Stimulated activated naive CD8-positive, alpha-beta T cell treated with anti-CD3 and anti-CD28 coated beads, Interleukin-15, Interleukin-2, amounts not matched to agents 100 ng/mL and 50 ng/mL, for 24 hours (primary cell): ENCODE results near the gene FAM20C.

Experiments used
- H3K27ac Mint-ChIP-seq: one replicate; pipeline ENCODE4 v1.8.0; 2021; ENCODE audit warnings: mild to moderate bottlenecking, mixed read lengths
- H3K27me3 Mint-ChIP-seq: one replicate; pipeline ENCODE4 v1.8.0; 2021; ENCODE audit warnings: mixed read lengths
- H3K36me3 Mint-ChIP-seq: one replicate; pipeline ENCODE4 v1.8.0; 2021; ENCODE audit warnings: low read depth, mixed read lengths
- H3K4me1 Mint-ChIP-seq: one replicate; pipeline ENCODE4 v1.8.0; 2021; ENCODE audit warnings: low read depth, mixed read lengths
- H3K4me3 Mint-ChIP-seq: one replicate; pipeline ENCODE4 v1.8.0; 2021; ENCODE audit warnings: mild to moderate bottlenecking, mixed read lengths
- H3K9me3 Mint-ChIP-seq: one replicate; pipeline ENCODE4 v1.8.0; 2021; ENCODE audit warnings: mixed read lengths

FAM20C gene

GRCh38 chr7:271266-272107 is 79.1 kb downstream of the FAM20C start:
- Mint-ChIP-seq H3K27me3 (no peaks in the 10 kb centered on the region), H3K27ac (no peak overlapping the region), H3K4me3 (no peak overlapping the region), H3K36me3 (no peaks in the 10 kb centered on the region), H3K4me1 (no peaks in the 10 kb centered on the region), H3K9me3 (peaks cover 24% of the 10 kb centered on the region)

GRCh38 chr7:272108-272615 is 79.8 kb downstream of the FAM20C start:
- Mint-ChIP-seq H3K36me3 (no peaks in the 10 kb centered on the region), H3K27ac (no peak overlapping the region), H3K9me3 (peaks cover 24% of the 10 kb centered on the region), H3K4me1 (no peaks in the 10 kb centered on the region), H3K4me3 (no peak overlapping the region), H3K27me3 (no peaks in the 10 kb centered on the region)

GRCh38 chr7:272631-273030 is 80.3 kb downstream of the FAM20C start:
- no peaks in the 10 kb centered on the region for H3K4me1 Mint-ChIP-seq
- H3K27me3 Mint-ChIP-seq = no peaks in the 10 kb centered on the region
- no peak overlapping the region for H3K27ac Mint-ChIP-seq
- H3K9me3 Mint-ChIP-seq = peaks cover 24% of the 10 kb centered on the region
- H3K4me3 Mint-ChIP-seq = no peak overlapping the region
- no peaks in the 10 kb centered on the region for H3K36me3 Mint-ChIP-seq

GRCh38 chr7:273327-273726 is 81.0 kb downstream of the FAM20C start:
- no peaks in the 10 kb centered on the region for H3K36me3 Mint-ChIP-seq
- no peaks in the 10 kb centered on the region for H3K4me1 Mint-ChIP-seq
- H3K27me3 Mint-ChIP-seq = no peaks in the 10 kb centered on the region
- no peak overlapping the region for H3K4me3 Mint-ChIP-seq
- H3K27ac Mint-ChIP-seq = no peak overlapping the region
- H3K9me3 Mint-ChIP-seq = peaks cover 24% of the 10 kb centered on the region

GRCh38 chr7:274266-274665 is 81.9 kb downstream of the FAM20C start:
- no peak overlapping the region for H3K27ac Mint-ChIP-seq
- no peaks in the 10 kb centered on the region for H3K36me3 Mint-ChIP-seq
- H3K4me3 Mint-ChIP-seq = no peak overlapping the region
- no peaks in the 10 kb centered on the region for H3K27me3 Mint-ChIP-seq
- H3K4me1 Mint-ChIP-seq = no peaks in the 10 kb centered on the region
- H3K9me3 Mint-ChIP-seq = peaks cover 24% of the 10 kb centered on the region

- Mint-ChIP-seq H3K4me1 (no peaks in the 10 kb centered on the region), H3K27me3 (peaks cover 9% of the 10 kb centered on the region), H3K36me3 (no peaks in the 10 kb centered on the region), H3K9me3 (peaks cover 24% of the 10 kb centered on the region), H3K4me3 (no peak overlapping the region), H3K27ac (no peak overlapping the region)
These were observed 84.0 kb downstream of the FAM20C start for GRCh38 chr7:276230-276835.

- Mint-ChIP-seq H3K27me3 (peaks cover 12% of the 10 kb centered on the region), H3K9me3 (peaks cover 24% of the 10 kb centered on the region), H3K36me3 (no peaks in the 10 kb centered on the region), H3K4me1 (no peaks in the 10 kb centered on the region), H3K27ac (no peak overlapping the region), H3K4me3 (no peak overlapping the region)
These were observed 84.9 kb downstream of the FAM20C start for GRCh38 chr7:277228-277627.

- Mint-ChIP-seq H3K36me3 (no peaks in the 10 kb centered on the region), H3K27me3 (peaks cover 12% of the 10 kb centered on the region), H3K27ac (no peak overlapping the region), H3K4me1 (no peaks in the 10 kb centered on the region), H3K9me3 (peaks cover 19% of the 10 kb centered on the region), H3K4me3 (no peak overlapping the region)
These were observed 85.7 kb downstream of the FAM20C start for GRCh38 chr7:278081-278480.

- Mint-ChIP-seq H3K4me1 (no peaks in the 10 kb centered on the region), H3K27ac (no peak overlapping the region), H3K27me3 (peaks cover 12% of the 10 kb centered on the region), H3K9me3 (peaks cover 5% of the 10 kb centered on the region), H3K4me3 (no peak overlapping the region), H3K36me3 (no peaks in the 10 kb centered on the region)
These were observed 87.5 kb downstream of the FAM20C start for GRCh38 chr7:279821-280220.

GRCh38 chr7:280461-280860 is 88.1 kb downstream of the FAM20C start:
- Mint-ChIP-seq H3K27me3 (peaks cover 16% of the 10 kb centered on the region), H3K9me3 (no peaks in the 10 kb centered on the region), H3K36me3 (no peaks in the 10 kb centered on the region), H3K27ac (no peak overlapping the region), H3K4me1 (no peaks in the 10 kb centered on the region), H3K4me3 (no peak overlapping the region)

- Mint-ChIP-seq H3K27me3 (peaks cover 20% of the 10 kb centered on the region), H3K27ac (no peak overlapping the region), H3K4me1 (no peaks in the 10 kb centered on the region), H3K9me3 (no peaks in the 10 kb centered on the region), H3K36me3 (no peaks in the 10 kb centered on the region), H3K4me3 (no peak overlapping the region)
These were observed 89.3 kb downstream of the FAM20C start for GRCh38 chr7:281637-282036.

GRCh38 chr7:282621-283020 is 90.2 kb downstream of the FAM20C start:
- no peaks in the 10 kb centered on the region for H3K4me1 Mint-ChIP-seq
- H3K27ac Mint-ChIP-seq = no peak overlapping the region
- H3K36me3 Mint-ChIP-seq = no peaks in the 10 kb centered on the region
- peaks cover 23% of the 10 kb centered on the region for H3K27me3 Mint-ChIP-seq
- no peak overlapping the region for H3K4me3 Mint-ChIP-seq
- H3K9me3 Mint-ChIP-seq = no peaks in the 10 kb centered on the region

- H3K27me3 Mint-ChIP-seq = peaks cover 37% of the 10 kb centered on the region
These were observed 92.7 kb downstream of the FAM20C start for GRCh38 chr7:284762-285722.

GRCh38 chr7:285731-286130 is 93.4 kb downstream of the FAM20C start:
- no peaks in the 10 kb centered on the region for H3K36me3 Mint-ChIP-seq
- no peak overlapping the region for H3K27ac Mint-ChIP-seq
- H3K9me3 Mint-ChIP-seq = no peaks in the 10 kb centered on the region
- no peak overlapping the region for H3K4me3 Mint-ChIP-seq
- no peaks in the 10 kb centered on the region for H3K4me1 Mint-ChIP-seq
- H3K27me3 Mint-ChIP-seq = peaks cover 31% of the 10 kb centered on the region

More at GRCh38 chr7:284762-285722, 92.7 kb downstream of the FAM20C start:
- no peaks in the 10 kb centered on the region for H3K9me3 Mint-ChIP-seq
- no peaks in the 10 kb centered on the region for H3K36me3 Mint-ChIP-seq
- no peak overlapping the region for H3K27ac Mint-ChIP-seq
- no peaks in the 10 kb centered on the region for H3K4me1 Mint-ChIP-seq
- H3K4me3 Mint-ChIP-seq = no peak overlapping the region

- Mint-ChIP-seq H3K27me3 (peaks cover 30% of the 10 kb centered on the region), H3K4me1 (no peaks in the 10 kb centered on the region), H3K27ac (no peak overlapping the region), H3K36me3 (no peaks in the 10 kb centered on the region), H3K4me3 (no peak overlapping the region), H3K9me3 (no peaks in the 10 kb centered on the region)
These were observed 93.9 kb downstream of the FAM20C start for GRCh38 chr7:286266-286665.
